CD14-positive monocyte (primary cell): ENCODE measurements around the gene SLAMF7. TPM values are rescaled to one million over a fixed set of nuclear protein-coding genes. Genes with fewer than 3 reads are reported as not detected.
"Not testable (repeated sequence)": the region's sequence is repeated elsewhere in the genome, so short reads cannot be mapped to it uniquely, and the experiment has no call there.

Source experiments
- DNase-seq, 3 donors: peaks; one replicate each; pipeline ENCODE4 v3.0.0-alpha.2; 2011 to 2022
- H2AFZ ChIP-seq: 2 replicates; pipeline ENCODE4 v1.6.0; 2012; ENCODE audit warnings: mild to moderate bottlenecking, low read depth, low read length, inconsistent platforms; ENCODE audit not compliant: insufficient read depth, poor library complexity, severe bottlenecking
- H3K27ac ChIP-seq, 2 donors: 1 replicate in 1 of 2; 2 replicates in 1 of 2; pipeline ENCODE4 v1.5.1; 2012 to 2013; ENCODE audit warnings: low read length in 2 of 2, control low read depth in 1 of 2, inconsistent platforms in 1 of 2, low read depth in 1 of 2, mild to moderate bottlenecking in 1 of 2
- H3K27me3 ChIP-seq, 2 donors: one replicate each; pipeline versions ENCODE4 v1.6.0 to v1.6.1; 2011 to 2013; ENCODE audit warnings: low read length in 2 of 2; ENCODE audit not compliant: control insufficient read depth in 2 of 2, insufficient read depth in 2 of 2
- H3K36me3 ChIP-seq, 2 donors: replicated peaks in 1 of 2; 1 replicate in 1 of 2; 2 replicates in 1 of 2; pipeline versions ENCODE4 v1.5.1 to v1.6.1; 2012 to 2013; ENCODE audit warnings: low read length in 2 of 2, control low read depth in 1 of 2, inconsistent platforms in 1 of 2, mild to moderate bottlenecking in 1 of 2; ENCODE audit not compliant: insufficient read depth in 2 of 2, control insufficient read depth in 1 of 2
- H3K4me1 ChIP-seq, 2 donors: 1 replicate in 1 of 2; 2 replicates in 1 of 2; pipeline versions ENCODE4 v1.5.1 to v1.6.1; 2012 to 2013; ENCODE audit warnings: low read length in 2 of 2, control low read depth in 1 of 2, inconsistent platforms in 1 of 2, mild to moderate bottlenecking in 1 of 2, moderate library complexity in 1 of 2; ENCODE audit not compliant: insufficient read depth in 2 of 2, control insufficient read depth in 1 of 2
- H3K4me2 ChIP-seq: replicated peaks from 2 replicates; pipeline ENCODE3; 2012; ENCODE audit warnings: low read length, moderate library complexity, mild to moderate bottlenecking; ENCODE audit not compliant: poor library complexity, severe bottlenecking; ENCODE audit errors: extremely low read depth
- H3K4me3 ChIP-seq, 3 experiments: fragments of 200-600 bp in 1 of 3; sonication (generic) in 1 of 3; replicated peaks in 1 of 3; 1 replicate in 2 of 3; 2 replicates in 1 of 3; pipeline ENCODE4 v1.5.1; 2011 to 2013; ENCODE audit warnings: low read length in 3 of 3, mild to moderate bottlenecking in 3 of 3, control low read depth in 2 of 3, low read depth in 2 of 3, inconsistent platforms in 1 of 3, moderate library complexity in 1 of 3
- H3K79me2 ChIP-seq: 2 replicates; pipeline ENCODE4 v1.6.0; 2012; ENCODE audit warnings: mild to moderate bottlenecking, control low read depth, inconsistent platforms, low read length, moderate library complexity; ENCODE audit not compliant: insufficient read depth
- H3K9ac ChIP-seq: 2 replicates; pipeline ENCODE4 v1.6.0; 2017; ENCODE audit warnings: low read length, mild to moderate bottlenecking; ENCODE audit not compliant: insufficient read depth, poor library complexity, severe bottlenecking
- H3K9me3 ChIP-seq, 2 donors: replicated peaks in 1 of 2; 1 replicate in 1 of 2; 2 replicates in 1 of 2; pipeline versions ENCODE4 v1.5.1 to v1.6.1; 2012 to 2013; ENCODE audit warnings: low read length in 2 of 2, control low read depth in 1 of 2; ENCODE audit not compliant: control insufficient read depth in 1 of 2, insufficient read depth in 1 of 2
- H4K20me1 ChIP-seq: 2 replicates; pipeline ENCODE4 v1.6.0; 2012; ENCODE audit warnings: mild to moderate bottlenecking, low read length, control low read depth, moderate library complexity; ENCODE audit not compliant: insufficient read depth
- H3K27ac Mint-ChIP-seq, 7 donors: one replicate each; pipeline ENCODE4 v1.8.0; 2020; ENCODE audit warnings: mild to moderate bottlenecking in 7 of 7, mixed read lengths in 7 of 7, moderate library complexity in 6 of 7, inconsistent platforms in 2 of 7
- H3K27me3 Mint-ChIP-seq, 3 donors: one replicate each; pipeline ENCODE4 v1.8.0; 2021 to 2022; ENCODE audit warnings: low read depth in 3 of 3, mild to moderate bottlenecking in 3 of 3, mixed read lengths in 3 of 3, moderate library complexity in 3 of 3, inconsistent platforms in 1 of 3
- H3K36me3 Mint-ChIP-seq, 2 donors: one replicate each; pipeline ENCODE4 v1.8.0; 2020; ENCODE audit warnings: mixed read lengths in 2 of 2, inconsistent platforms in 1 of 2, mild to moderate bottlenecking in 1 of 2
- H3K4me1 Mint-ChIP-seq: one replicate; pipeline ENCODE4 v1.8.0; 2020; ENCODE audit warnings: mild to moderate bottlenecking, mixed read lengths
- H3K4me3 Mint-ChIP-seq, 2 donors: one replicate each; pipeline ENCODE4 v1.8.0; 2020; ENCODE audit warnings: mild to moderate bottlenecking in 2 of 2, mixed read lengths in 2 of 2, moderate library complexity in 1 of 2
- H3K9me3 Mint-ChIP-seq, 7 donors: one replicate each; pipeline ENCODE4 v1.8.0; 2020 to 2022; ENCODE audit warnings: mixed read lengths in 7 of 7, mild to moderate bottlenecking in 6 of 7, moderate library complexity in 6 of 7, inconsistent platforms in 2 of 7
- CTCF ChIP-seq: fragments of 200-600 bp; IDR thresholded peaks from one replicate; pipeline ENCODE4 v1.8.0; 2022; ENCODE audit warnings: antibody characterized with exemption, mild to moderate bottlenecking
- WGBS: methylation state at CpG from one replicate; pipeline ENCODE4 v1.1.5; 2013; ENCODE audit warnings: missing lambda C conversion rate; ENCODE audit not compliant: insufficient coverage; 5-methylcytosine and 5-hydroxymethylcytosine counted together
- intact Hi-C, 2 donors: fragments of 100-400 bp; cut with micrococcal nuclease; formaldehyde crosslinking; loops; one replicate each; pipeline versions ENCODE4 v1.15.0 to v1.15.1; 2023
- polyA minus RNA-seq: library from RNA; depleted of rRNA, polyadenylated mRNA; stranded (reverse); fragments of >200 nt; gene quantifications from 2 replicates; pipeline ENCODE4 v1.2.3, GENCODE V29; 2012
- polyA plus RNA-seq, 3 donors: library from polyadenylated mRNA; depleted of rRNA in 1 of 3; unstranded in 2 of 3; stranded (reverse) in 1 of 3; fragments of 300-500 nt in 2 of 3; fragments of >200 nt in 1 of 3; fragmentation: Illumina TruSeq in 2 of 3; gene quantifications; 1 replicate in 2 of 3; 2 replicates in 1 of 3; pipeline ENCODE4 v1.2.3, GENCODE V29; 2012 to 2021
- total RNA-seq, 12 experiments: library from RNA in 1 of 12; stranded (reverse) in 1 of 12; fragments of 120-200 nt in 1 of 12; gene quantifications; one replicate each; pipeline ENCODE4 v1.2.4 and lab custom pipeline; 2013 to 2026; ENCODE audit warnings: mixed read lengths in 6 of 12, inconsistent platforms in 1 of 12

The SLAMF7 gene
- 9.8 TPM for total RNA-seq (2013)
- polyA plus RNA-seq (10 to 100 TPM; 15.4 to 16.0 (median 15.8) TPM), polyA minus RNA-seq (4.7 and 11.0 TPM in 2 replicates), total RNA-seq (lab: John Stamatoyannopoulos, UW) (91.3 to 2,525 (median 195) reads per million in 11 experiments)

GRCh38 chr1:160739098-160739511, at the start of gene SLAMF7:
TSS of gene SLAMF7 (plus strand) at chr1:160739247. CDS start at chr1:160739302, 55 bp downstream.
- Histone ChIP-seq H3K4me1 (peaks cover 56 to 64% of the 10 kb centered on the region in 2 donors), H4K20me1 (no peaks in the 10 kb centered on the region), H3K9ac (no peak within 1 kb of the TSS), H3K79me2 (no peaks in the 10 kb centered on the region), H3K27ac (peak within 1 kb of the TSS in 1 of 2 donors; percentile 72), H2AFZ (no peak within 1 kb of the TSS), H3K36me3 (no peaks in the 10 kb centered on the region), H3K4me2 (peak within 1 kb of the TSS; percentile 49), H3K27me3 (no peaks in the 10 kb centered on the region), H3K4me3 (peak within 1 kb of the TSS; percentile 2 to 52 (median 10)), H3K9me3 (peaks cover 5 to 8% of the 10 kb centered on the region in 2 donors)
- peaks cover 4 to 20% (median 16%) of the 10 kb centered on the region in 7 donors for H3K9me3 Mint-ChIP-seq
- peaks cover 56% of the 10 kb centered on the region for H3K4me1 Mint-ChIP-seq
- DNase-seq: peak; percentile 82 to 94 (median 94)
- peaks cover 0 to 8% (median 3%) of the 10 kb centered on the region in 3 donors for H3K27me3 Mint-ChIP-seq
- H3K27ac Mint-ChIP-seq: peak within 1 kb of the TSS; percentile 69 to 91 (median 86)
- no peak for TF ChIP-seq CTCF
- intact Hi-C loops: no loop called here
- H3K36me3 Mint-ChIP-seq: peaks cover 6 to 8% of the 10 kb centered on the region in 2 donors
- no CpG with 5 or more reads among the region's 5 CpGs for WGBS
- peak within 1 kb of the TSS; percentile 57 to 82 for H3K4me3 Mint-ChIP-seq

- H3K4me3 ChIP-seq, H3K4me1 ChIP-seq, H3K4me3 Mint-ChIP-seq, H3K9me3 Mint-ChIP-seq, H3K27ac ChIP-seq, DNase-seq, H3K4me2 ChIP-seq, H3K9ac ChIP-seq, H3K9me3 ChIP-seq, H2AFZ ChIP-seq, intact Hi-C loops, H3K27me3 Mint-ChIP-seq, H3K27me3 ChIP-seq: not testable (repeated sequence)
- Mint-ChIP-seq H3K4me1 (peaks cover 59% of the 10 kb centered on the region), H3K27ac (peak overlapping the region in 1 of 7 donors; percentile 69), H3K36me3 (peaks cover 35 to 38% of the 10 kb centered on the region in 2 donors)
- Histone ChIP-seq H3K79me2 (peaks cover 86% of the 10 kb centered on the region), H3K36me3 (peaks cover 3 to 46% of the 10 kb centered on the region in 2 donors), H4K20me1 (peaks cover 91% of the 10 kb centered on the region)
- no CpG with 5 or more reads among the region's 10 CpGs for WGBS
- TF ChIP-seq CTCF: peak; percentile 48
These were observed 46.7 kb upstream of the SLAMF7 start for GRCh38 chr1:160692390-160692789.
